Globus pallidus (tissue), 1 donor: ENCODE data around the gene YES1.
A peak's percentile ranks its signal among the peaks of the same experiment; 100 is the strongest.
"Not testable (repeated sequence)": the region's sequence is repeated elsewhere in the genome, so short reads cannot be mapped to it uniquely, and the experiment has no call there.

Experiments
- DNase-seq: peaks from one replicate; pipeline ENCODE4 v3.0.0-alpha.2; 2015; ENCODE audit warnings: low spot score

Gene YES1

GRCh38 chr18:820591-821165, 8.6 kb upstream of the YES1 start:
- no peak for DNase-seq

GRCh38 chr18:816869-817268, 4.8 kb upstream of the YES1 start:
- no peak for DNase-seq

- DNase-seq: no peak
These were observed 4.1 kb upstream of the YES1 start for GRCh38 chr18:816088-816653.

GRCh38 chr18:815353-815752, 3.3 kb upstream of the YES1 start:
- no peak for DNase-seq

GRCh38 chr18:814300-815084, 2.5 kb upstream of the YES1 start:
- no peak for DNase-seq

- DNase-seq: no peak
These were observed 1.4 kb upstream of the YES1 start for GRCh38 chr18:813172-814071.

- DNase-seq: peak; percentile 42
These were observed 532 bp upstream of the YES1 start for GRCh38 chr18:812376-813171.

- DNase-seq: peak; percentile 5
These were observed 705 bp downstream of the YES1 start for GRCh38 chr18:811182-811891.

- DNase-seq: no peak
These were observed 1.9 kb downstream of the YES1 start for GRCh38 chr18:809985-810642.

- not testable (repeated sequence) for DNase-seq
These were observed 2.8 kb downstream of the YES1 start for GRCh38 chr18:809228-809627.

- no peak for DNase-seq
These were observed 3.5 kb downstream of the YES1 start for GRCh38 chr18:808502-808901.

- DNase-seq: peak; percentile 30
These were observed 4.0 kb downstream of the YES1 start for GRCh38 chr18:808086-808485.

- DNase-seq: no peak
These were observed 6.3 kb downstream of the YES1 start for GRCh38 chr18:805755-806110.

- DNase-seq: no peak
These were observed 6.9 kb downstream of the YES1 start for GRCh38 chr18:805008-805754.

- DNase-seq: no peak
These were observed 10.9 kb downstream of the YES1 start for GRCh38 chr18:801137-801536.

GRCh38 chr18:799943-800342, 12.1 kb downstream of the YES1 start:
- no peak for DNase-seq

- not testable (repeated sequence) for DNase-seq
These were observed 16.7 kb downstream of the YES1 start for GRCh38 chr18:795383-795782.

GRCh38 chr18:789397-789796, 22.6 kb downstream of the YES1 start:
- DNase-seq: no peak

- no peak for DNase-seq
These were observed 26.8 kb downstream of the YES1 start for GRCh38 chr18:785242-785641.
